ENCODE measurements around the gene CCT5.

CCT5 gene

DNA sequence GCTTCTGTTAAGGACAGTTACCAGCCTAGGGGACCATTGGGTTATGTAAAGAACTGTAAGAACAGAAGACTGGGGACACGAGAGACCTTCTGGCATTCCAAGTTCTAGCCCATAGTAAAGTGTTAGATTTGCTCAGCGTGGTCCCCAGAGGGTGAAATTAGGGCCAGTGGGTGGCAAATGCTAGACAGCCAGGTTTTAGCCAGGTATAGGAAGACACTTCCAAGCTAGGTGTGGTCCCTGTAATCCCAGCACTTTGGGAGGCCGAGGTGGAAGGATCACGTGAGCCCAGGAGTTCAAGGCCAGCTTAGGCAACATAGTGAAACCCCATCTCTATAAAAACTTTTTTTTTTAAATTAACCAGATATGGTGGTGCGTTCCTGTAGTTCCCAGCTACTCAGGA, 34.7 kb upstream of the CCT5 start:
- DNase-seq (ENCODE audit: extremely low read depth, low read depth) = no peak
- TF ChIP-seq, protein P1, sequence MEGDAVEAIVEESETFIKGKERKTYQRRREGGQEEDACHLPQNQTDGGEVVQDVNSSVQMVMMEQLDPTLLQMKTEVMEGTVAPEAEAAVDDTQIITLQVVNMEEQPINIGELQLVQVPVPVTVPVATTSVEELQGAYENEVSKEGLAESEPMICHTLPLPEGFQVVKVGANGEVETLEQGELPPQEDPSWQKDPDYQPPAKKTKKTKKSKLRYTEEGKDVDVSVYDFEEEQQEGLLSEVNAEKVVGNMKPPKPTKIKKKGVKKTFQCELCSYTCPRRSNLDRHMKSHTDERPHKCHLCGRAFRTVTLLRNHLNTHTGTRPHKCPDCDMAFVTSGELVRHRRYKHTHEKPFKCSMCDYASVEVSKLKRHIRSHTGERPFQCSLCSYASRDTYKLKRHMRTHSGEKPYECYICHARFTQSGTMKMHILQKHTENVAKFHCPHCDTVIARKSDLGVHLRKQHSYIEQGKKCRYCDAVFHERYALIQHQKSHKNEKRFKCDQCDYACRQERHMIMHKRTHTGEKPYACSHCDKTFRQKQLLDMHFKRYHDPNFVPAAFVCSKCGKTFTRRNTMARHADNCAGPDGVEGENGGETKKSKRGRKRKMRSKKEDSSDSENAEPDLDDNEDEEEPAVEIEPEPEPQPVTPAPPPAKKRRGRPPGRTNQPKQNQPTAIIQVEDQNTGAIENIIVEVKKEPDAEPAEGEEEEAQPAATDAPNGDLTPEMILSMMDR (IDR thresholded peaks at IDR 0.05; ENCODE audit: low read depth, low read length, missing control alignments) = no peak
- no peak overlapping the region for H3K4me3 ChIP-seq (replicated peaks; ENCODE audit: low read depth, low read length)

DNA sequence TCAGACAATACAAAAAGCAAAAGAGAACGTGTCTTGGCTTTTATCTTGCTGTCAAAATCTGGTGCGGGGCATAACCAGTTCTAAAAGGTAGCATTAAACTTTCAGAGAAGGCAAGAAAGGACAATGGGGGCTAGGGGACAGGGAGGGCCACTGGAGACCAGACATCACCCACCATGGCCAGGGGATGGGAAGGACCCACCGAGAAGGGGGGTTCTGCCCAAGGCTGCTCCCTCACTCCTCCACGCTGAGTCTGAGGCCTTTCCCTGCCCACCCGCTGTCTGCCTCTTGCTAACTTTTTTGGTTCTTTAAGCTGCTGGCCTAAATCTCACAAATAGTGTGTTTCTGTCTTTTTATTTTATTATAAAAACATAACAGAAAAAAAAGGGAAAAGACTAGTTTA, 34.0 kb upstream of the CCT5 start:
- no peak overlapping the region for H3K4me3 ChIP-seq (replicated peaks; ENCODE audit: low read depth, low read length)
- no peak for DNase-seq (ENCODE audit: extremely low read depth, low read depth)
- TF ChIP-seq, protein P1 (IDR thresholded peaks at IDR 0.05; ENCODE audit: low read depth, low read length, missing control alignments) = no peak

DNA sequence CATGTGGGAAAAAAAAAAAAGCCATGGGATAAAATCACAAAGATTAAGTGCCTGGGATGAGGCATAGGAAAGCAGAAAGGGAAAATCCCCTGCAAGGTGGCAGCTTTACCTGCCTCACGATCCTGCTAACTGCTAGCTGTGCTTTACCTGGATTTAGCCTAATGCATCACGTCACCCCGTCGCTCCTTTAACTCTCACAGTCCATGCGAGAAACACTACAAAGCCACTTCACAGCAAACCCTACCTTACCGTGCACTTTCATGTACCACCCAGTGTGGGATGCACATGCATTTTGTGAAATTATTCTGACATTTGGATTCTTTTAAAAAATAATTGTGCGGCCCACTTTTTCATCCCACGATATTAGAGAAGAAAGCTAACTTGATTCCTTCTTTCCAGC, 31.4 kb upstream of the CCT5 start:
- H3K4me3 ChIP-seq (replicated peaks; ENCODE audit: low read depth, low read length) = no peak overlapping the region
- TF ChIP-seq, protein P1 (IDR thresholded peaks at IDR 0.05; ENCODE audit: low read depth, low read length, missing control alignments) = no peak
- DNase-seq (ENCODE audit: extremely low read depth, low read depth) = no peak

DNA sequence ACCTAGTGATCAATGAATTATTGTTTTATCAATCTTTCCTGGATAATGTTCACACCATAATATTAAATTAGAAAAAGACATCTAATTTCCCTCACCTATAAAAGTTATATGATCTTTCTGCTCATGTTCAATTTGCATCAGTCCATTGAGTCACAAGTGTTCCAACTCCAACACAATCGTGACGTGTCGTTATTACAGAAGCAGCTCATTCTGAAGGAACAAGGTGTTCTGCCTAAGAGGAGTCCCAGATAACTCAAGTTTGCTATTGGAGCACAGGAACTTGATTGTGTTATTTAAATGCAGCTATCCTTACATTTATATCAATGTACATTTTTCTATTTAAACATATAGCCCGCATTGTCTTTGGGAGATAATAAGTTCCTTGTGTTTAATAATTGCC, 31.0 kb upstream of the CCT5 start:
- H3K4me3 ChIP-seq (replicated peaks; ENCODE audit: low read depth, low read length) = no peak overlapping the region
- DNase-seq (ENCODE audit: extremely low read depth, low read depth) = no peak
- TF ChIP-seq, protein P1 (IDR thresholded peaks at IDR 0.05; ENCODE audit: low read depth, low read length, missing control alignments) = no peak

DNA sequence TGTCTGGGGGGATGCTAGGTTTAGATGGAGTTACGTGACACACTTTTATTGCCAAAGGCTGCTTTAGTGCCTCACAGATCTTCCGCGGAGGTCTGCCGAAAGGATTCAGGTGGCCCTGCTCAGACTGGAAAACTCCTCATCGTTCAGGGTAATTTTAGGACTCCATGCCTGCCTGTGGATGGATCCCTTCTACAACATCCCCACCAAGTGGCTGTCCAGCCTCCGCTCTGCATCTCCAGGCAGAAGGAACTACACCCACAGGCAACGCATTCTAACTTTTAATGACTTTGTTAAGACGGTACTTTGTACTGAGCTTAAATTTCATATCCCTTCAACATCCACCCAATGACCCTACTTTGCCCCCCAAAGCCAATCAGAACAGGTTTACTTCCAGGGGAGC, 29.8 kb upstream of the CCT5 start:
- TF ChIP-seq, protein P1 (IDR thresholded peaks at IDR 0.05; ENCODE audit: low read depth, low read length, missing control alignments) = no peak
- H3K4me3 ChIP-seq (replicated peaks; ENCODE audit: low read depth, low read length) = no peak overlapping the region
- no peak for DNase-seq (ENCODE audit: extremely low read depth, low read depth)

DNA sequence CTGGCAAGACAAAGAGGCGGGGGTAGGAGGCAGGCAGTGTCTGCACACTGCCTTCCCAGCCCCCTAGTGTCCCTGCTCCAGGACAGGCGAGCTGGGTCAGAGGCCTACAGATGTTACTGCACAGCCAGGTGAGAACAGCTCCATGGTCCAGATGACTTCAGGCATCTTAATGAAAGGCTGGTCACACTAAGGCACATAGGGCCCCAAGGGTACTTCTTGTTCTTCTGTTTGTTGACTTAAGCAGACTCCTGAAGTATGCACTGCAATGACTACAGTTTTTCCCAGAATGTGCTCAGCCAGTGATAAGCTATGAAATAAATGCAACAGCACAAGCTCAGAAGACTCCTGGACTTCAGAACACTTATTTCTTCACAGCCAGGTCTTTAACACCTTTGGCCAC, 27.8 kb upstream of the CCT5 start:
- DNase-seq (ENCODE audit: extremely low read depth, low read depth) = no peak
- no peak overlapping the region for H3K4me3 ChIP-seq (replicated peaks; ENCODE audit: low read depth, low read length)
- TF ChIP-seq, protein P1 (IDR thresholded peaks at IDR 0.05; ENCODE audit: low read depth, low read length, missing control alignments) = no peak

DNA sequence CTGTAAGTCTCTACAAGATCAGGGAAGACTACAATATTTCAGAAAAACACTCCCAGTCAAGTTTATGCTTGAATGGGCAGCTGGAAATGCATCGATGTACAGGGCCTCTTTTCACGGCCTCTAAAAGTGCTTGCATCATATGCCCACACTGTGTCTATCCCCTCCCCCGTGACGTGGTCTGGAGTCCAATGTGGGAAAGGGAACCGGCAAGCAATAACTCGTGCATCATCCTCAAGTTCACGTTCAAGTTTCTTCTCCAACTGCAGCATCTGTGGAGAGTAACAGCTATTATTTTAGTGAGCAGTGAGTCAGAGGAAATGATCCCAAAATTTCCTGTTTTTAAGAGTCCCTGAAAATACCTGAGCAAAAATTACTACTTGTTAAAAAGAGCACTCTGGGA, 22.7 kb upstream of the CCT5 start:
- DNase-seq (ENCODE audit: extremely low read depth, low read depth) = no peak
- TF ChIP-seq, protein P1 (IDR thresholded peaks at IDR 0.05; ENCODE audit: low read depth, low read length, missing control alignments) = no peak
- no peak overlapping the region for H3K4me3 ChIP-seq (replicated peaks; ENCODE audit: low read depth, low read length)
